HG03095 (cell line): Measurements from ENCODE around the gene SSBP3.
A peak's percentile ranks its signal among the peaks of the same experiment; 100 is the strongest.
"Not testable (repeated sequence)": the region's sequence is repeated elsewhere in the genome, so short reads cannot be mapped to it uniquely, and the experiment has no call there.

ENCODE experiments used
- ATAC-seq: cut with Tn5 transposase; IDR thresholded peaks from one replicate; pipeline ENCODE4 v1.9.1; 2021; ENCODE audit warnings: moderate library complexity; ENCODE audit not compliant: unreplicated experiment

The SSBP3 gene

DNA sequence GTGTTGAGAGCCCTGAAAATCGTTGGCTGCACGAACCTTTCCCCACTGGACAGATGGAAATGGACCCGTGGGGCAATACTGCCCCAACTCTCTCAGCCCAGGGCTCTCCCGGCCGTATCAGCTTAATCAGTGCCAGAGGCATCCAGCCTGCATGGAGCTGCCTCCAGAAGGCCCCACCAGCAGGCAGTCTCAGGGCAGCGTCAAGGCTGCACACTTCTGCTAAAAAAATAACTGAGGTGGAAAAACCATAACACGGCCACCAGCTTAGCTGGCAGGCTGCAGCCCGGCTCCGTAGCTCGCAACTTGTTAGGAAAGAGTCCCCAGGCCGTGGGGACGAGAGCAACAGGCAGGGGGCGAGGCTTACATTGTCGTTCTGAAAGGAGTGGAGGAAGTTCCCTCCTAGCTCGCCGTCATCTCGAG lies 178.3 kb downstream of the SSBP3 start:
- ATAC-seq = no peak

DNA sequence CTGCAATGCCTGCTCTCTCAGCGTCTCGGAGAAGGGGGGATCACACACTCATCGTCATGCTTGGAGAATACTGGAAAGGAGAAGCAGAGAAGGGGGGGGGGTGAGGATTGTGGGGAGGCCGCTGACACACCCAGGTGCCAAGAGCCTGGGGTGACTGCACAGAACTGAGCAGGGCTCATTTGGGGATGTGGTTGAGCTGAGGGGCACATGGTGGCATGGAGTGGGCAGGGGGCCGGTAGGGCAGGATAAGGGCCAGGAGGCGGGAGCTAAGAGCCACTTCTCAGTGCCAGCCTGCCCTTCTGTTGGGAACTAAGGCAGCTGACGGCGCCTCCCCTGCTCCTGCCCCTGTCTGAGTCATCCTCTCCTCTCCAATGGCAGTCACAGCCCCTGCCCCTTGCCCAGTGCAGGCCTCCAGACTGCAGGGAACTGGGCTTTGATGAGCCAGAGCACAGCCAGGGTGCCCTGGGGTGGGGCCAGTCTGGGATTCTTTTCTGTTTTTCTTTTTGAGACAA lies 179.0 kb downstream of the SSBP3 start:
- no peak for ATAC-seq

DNA sequence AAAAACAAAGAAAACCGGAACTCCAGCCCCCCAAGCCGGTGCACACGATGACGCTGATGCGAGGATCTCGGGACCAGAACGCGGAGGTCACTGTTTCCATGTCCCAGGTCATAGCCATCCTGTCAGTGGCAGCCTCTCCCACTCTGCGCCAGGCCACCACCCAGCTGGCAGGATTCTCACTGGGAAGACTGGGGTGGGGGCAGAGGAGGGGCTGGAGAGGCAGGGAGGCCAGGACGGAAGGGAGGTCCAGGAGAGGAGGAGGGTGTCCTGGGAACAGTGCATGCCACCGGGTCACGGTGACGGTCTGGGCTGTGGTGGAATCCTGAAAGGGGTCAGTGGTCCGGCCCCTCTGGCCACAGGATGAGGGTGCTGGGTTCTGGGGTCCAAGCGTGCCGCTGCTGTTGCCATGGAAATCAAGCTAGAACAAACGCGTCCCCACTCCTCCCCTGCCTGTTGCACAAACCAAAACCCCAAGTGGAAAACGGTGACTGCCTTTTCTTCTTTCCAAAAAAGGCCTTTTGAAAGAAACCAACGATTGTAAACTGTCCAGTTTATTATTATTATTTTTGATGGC lies 180.1 kb downstream of the SSBP3 start:
- no peak for ATAC-seq

DNA sequence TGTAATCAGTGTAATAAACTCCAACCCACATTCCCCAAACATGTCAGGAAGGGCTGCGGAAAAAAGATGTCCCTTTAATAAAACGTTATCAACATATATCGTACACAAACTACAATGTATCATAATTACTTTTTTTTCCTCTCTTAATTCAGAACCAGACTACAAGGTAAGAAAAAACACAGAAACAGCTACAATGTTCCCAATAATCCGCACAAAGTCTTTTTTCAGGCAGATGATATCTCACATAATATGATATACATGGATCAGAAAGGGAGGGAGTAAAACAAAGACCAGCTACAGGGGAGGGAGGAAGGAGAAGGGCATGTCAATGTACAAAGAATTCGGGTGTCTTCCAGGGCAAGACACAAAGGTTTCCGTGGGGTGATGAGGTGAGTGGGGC lies 180.8 kb downstream of the SSBP3 start:
- ATAC-seq = no peak

DNA sequence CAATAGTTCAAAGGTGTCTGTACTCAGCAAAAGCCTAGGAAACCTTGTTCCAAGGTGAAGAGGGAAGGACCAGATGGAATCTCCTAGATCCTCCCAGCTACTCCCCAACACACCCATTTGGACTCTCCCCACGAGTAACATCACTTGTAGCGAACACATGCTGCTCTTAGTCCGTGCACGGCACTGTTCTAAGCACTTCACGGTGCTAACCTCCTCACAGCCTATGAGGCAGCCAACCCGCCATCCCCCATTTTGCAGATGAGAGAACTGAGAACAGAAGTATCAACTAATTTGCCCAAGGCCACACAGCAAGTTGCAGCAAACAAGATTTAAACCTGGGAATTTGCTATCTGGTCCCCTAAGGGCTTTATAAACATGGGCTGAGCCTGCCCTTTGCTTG lies 182.0 kb downstream of the SSBP3 start:
- no peak for ATAC-seq

DNA sequence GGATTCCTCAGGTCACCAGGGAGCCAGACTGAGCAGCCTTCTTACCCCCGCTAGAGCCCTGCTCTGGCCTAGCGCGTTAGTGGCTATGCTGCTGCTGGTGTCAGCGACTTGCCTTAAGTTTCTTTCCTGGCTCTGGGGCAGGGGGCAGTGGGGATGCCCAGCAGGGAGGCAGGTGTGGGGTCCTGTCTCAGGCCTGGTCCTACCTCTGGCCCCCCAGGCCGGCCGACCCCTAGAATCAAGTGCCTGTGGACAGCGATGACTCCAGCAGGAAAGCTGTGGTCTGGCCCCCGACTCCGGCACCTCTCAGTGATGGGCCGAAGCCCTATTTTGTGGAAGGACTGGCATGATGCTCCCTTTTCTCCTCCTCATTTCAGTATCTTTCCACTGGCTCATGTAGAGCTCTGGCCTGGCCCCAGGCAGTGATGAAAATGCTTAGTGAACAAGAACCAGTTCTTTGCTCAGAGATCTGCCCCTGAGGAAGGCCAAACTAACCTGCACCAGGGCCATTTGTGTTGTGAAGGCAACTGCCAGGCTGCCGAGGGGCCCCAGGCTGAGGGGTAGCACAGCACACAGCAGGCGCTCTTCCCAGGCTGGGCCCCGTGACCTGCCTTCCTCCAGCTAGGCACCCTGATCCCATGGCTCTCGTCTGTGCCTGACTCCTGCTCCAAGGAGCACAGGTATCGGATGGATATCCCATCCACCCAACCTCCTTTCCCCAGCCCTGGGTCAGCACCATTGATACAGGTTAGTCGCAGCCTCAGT lies 182.6 kb downstream of the SSBP3 start:
- no peak for ATAC-seq

DNA sequence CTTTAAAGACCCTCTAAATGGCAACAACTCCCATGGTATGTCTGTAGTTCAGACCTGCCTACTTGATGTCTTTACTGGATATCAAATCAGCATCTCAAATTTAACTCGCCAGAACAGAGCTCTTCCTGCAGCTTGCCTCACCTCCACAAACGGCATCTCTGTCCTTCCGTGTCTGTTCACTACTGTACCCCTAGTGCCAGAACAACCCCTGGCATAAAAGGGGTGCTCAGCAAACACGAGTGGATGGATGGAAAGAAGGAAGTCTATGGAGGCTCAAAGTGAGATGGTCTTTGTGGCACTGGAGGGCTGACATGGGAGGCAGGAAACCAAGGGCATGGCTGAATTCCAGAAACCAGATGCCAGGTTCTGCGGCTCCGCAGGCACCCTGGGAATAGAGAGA lies 183.5 kb downstream of the SSBP3 start:
- ATAC-seq = no peak

DNA sequence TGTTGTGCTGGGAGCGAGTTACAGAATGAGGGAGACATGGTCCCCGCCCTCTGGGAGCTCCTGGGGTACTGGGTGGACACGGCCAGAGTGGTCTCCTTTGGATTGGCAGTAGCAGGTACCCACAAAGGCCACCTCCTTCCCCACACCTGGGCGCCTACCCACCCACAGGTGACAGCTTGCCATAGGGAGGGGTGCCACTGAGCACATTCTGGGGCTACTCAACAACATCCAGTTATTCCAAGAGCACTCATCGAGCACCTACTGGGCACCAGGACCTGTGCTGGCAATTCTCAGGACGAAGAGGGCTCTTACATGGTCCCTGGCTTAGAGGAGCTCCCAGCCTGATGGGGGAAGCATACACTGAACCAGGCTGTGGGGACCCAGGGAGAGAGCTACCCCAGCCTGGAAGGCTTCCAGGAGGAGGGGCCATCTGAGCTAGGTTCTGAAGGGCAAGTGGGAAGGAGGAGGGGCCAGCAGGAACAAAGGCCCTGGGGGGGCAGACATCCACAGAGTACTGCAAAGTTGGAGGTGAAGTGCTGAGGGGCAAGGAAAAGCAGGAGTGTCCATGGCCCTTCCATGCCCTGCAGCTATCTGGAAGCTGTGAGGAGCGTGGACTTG lies 184.2 kb downstream of the SSBP3 start:
- no peak for ATAC-seq

DNA sequence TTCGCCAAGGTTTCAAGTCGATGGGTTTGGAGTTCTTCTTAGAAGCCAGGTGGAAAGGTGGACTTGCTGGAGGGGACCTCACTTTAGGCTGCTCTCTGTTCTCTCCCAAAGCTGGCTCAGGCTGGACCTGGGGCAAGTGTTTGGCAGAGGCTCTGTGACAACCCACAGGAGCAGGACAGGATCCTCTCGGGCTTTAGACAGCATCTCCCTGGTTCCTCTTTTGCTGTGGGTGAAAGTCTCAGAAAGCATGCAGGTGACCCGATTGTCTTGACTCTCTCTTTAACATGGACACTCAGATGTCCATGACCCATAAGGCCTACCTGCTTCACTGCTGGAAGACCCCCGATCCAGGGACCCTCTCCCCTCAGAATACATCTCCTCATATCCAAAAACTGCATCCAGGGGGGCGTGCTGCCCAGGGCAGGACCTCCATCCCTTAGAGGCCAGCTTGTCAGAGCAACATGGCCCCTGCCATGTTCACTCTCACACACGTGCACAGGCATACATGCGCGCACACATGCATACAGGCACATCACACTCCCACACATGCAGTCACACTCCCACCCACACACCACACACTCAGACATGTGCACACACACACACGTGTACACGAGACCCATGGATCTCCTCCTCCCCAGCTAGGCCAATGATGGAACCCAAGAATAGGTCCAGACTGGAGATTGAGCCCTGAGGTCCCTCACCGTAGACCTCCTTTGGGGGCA lies 184.9 kb downstream of the SSBP3 start:
- ATAC-seq = no peak

DNA sequence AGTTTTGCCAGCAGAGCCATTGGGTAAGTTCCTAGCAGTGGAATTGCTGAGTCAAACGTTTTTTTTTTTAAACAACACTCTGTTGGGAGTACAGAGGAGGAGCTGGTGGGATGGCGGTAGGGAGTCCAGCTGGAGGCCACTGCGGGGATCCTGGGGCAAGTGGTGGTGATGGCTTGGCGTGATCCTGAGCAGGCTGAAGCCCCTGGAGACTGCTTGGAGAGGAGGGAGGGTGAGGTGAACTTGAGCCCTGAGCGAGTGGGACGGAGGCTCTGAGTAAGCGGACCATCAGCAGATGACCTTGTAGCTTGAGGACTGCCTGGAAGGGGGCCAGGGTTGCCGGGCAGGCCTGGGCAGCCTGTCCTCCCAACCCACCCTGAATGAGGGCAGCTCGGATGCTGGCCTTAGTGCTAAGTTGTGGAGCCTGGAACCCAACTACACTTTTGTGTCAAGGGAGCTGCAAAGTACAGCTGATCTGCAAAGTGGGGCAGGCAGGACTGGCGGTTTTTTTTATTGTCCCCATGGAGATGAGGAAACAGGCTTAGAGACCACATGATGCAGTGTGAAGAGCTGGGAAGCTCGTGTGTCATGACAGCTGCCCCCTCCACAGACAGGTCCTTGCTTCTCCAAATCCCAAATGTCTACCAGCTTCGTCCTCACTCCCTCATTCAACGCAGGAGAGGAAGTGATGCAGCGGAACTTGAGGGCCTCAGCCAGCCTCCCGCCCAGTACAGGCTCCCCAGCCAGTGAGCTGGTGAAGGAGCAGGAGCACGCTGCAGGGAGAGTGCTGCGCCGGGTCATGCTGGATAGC lies 186.0 kb downstream of the SSBP3 start:
- ATAC-seq = no peak

DNA sequence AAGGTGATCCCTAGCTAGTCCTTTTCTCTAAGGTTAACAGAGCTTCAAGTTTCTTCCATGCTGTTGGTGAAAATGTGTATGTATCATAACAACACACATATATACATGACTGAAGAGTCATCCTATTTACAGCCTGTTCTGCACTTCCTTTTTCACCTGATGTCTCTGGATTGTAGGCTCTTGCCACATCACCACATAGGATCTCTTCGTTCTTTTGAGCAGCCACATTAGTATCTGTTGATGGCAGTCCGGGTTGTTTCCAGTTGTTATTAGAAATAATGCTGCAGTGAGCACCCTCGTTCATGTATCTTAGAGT lies 186.5 kb downstream of the SSBP3 start:
- no peak for ATAC-seq

DNA sequence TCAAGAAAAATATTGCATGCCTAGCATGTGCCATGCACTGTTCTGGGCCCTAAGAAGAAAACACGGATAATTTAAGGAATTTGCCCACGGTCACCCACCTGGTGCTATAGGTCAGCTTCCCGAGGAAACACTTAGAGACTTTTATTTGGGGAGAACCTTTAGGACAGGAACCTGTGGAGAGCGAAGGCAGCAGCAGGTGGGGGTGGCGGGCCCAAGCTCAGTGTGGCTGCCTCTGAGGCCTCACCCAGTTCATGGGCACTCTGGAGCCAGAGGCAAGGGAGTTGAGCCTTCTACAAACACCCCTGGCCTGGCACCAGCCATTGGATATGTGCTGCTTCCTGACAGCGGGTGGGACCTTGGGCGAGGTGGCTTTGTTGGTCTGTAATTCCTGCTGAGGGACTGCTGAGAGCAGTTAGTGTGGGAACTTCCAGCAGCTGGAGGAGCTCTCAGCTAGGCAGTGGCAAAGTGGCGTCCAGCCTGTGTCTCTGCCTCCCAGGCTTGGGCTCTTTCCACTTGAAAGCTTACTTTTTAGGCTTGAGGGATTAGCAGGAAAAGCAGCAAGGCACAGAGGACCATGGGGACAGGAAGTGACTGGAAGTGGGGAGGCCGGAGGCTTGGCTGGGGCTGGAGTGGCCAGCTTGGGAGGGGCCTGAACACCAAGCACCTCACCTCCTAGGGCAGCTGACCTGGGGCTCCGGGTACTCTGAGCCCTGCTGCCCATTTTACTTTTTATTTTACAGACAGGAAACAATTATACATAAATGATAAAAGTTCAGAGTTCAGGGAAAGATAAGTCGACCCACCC lies 187.1 kb downstream of the SSBP3 start:
- no peak for ATAC-seq

DNA sequence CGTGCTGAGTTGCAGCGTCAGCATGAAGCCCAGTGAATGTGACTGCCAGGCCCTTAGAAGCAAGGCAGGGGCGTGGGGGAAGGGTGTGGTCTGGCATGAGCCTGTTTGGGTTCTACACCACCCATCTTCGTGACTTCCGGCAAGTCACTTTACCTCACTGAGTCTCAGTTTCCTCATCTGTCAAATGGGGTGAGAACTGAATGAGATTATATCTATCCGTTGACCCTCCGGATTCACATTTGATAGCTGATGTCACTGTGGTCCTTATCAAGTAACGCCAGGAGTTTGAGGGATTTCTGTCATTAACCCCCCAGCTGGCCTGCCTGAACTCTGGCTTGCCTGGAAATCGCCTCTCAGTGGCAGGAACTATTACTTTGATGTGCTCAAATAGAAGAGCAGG lies 190.7 kb downstream of the SSBP3 start:
- no peak for ATAC-seq

DNA sequence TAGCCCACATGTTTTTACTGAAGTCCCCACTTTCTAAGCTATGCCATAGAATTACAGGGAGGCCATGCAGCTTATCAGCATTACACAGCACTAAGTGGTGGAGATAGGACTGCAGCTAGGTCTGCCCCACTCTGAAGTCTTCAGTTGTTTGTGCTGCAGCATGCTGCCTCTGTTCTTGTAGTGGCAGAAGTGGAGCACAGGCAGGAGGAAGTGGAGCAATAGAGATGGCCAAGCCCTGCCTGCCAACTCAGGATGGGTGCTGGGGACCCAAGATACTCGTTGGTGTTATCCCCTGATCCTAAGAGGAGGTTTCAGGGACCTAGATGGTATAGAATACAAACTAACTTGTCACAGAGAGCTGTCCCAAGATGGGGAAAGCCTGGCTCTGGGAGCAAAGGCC lies 193.3 kb downstream of the SSBP3 start:
- ATAC-seq = no peak

DNA sequence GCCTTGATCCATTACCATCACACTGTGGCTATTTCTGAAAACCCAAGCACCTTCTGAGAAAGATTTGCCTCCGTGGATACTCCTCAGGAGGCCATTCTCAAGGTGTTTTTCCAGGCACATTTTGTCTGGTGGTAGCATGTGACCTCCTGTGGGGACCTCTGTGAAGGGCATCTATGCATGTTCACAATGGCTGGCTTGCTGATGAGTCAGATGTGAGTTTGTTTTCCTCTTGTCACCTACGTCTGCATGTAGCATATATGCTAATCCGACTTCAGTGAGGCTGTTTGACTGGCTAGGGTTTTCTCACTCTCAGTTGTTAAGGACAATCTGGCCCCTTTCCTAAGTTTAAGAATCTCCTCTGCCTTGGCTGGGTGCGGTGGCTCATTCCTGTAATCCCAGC lies 198.3 kb downstream of the SSBP3 start:
- not testable (repeated sequence) for ATAC-seq

DNA sequence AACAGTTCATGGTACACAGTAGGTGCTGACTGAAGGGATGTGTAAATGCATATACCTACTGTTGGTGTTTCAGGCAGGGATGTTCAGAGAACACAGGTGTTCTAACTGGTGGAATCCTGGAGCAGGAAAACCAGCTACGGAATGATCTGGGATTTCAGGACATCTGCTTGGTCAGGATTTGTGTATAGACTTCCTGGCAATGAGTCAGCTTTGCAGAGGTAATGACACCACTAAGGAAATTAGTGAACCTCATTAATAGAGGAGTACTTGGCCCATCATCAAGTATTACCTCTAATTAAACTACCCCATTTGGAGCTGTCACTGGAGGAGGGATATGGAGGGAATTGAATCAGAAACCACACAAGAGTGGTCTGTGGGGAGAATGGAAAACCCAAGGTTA lies 198.9 kb downstream of the SSBP3 start:
- ATAC-seq = no peak

DNA sequence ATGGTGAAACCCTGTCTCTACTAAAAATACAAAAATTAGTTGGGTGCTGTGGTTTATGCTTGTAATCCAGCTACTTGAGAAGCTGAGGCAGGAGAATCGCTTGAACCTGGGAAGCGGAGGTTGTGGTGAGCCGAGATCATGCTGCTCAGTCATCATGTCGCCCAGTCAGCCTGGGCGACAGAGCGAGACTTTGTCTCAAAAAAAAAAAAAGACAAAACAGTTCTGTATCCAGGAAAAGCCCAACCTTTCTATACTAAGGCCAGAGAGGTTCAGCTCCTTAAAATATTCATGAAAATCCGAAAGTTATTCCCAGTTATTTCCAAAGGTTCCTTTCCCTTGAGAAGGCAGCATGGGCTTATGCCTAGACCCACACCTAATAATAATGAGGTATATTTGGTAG lies 202.0 kb downstream of the SSBP3 start:
- no peak for ATAC-seq

DNA sequence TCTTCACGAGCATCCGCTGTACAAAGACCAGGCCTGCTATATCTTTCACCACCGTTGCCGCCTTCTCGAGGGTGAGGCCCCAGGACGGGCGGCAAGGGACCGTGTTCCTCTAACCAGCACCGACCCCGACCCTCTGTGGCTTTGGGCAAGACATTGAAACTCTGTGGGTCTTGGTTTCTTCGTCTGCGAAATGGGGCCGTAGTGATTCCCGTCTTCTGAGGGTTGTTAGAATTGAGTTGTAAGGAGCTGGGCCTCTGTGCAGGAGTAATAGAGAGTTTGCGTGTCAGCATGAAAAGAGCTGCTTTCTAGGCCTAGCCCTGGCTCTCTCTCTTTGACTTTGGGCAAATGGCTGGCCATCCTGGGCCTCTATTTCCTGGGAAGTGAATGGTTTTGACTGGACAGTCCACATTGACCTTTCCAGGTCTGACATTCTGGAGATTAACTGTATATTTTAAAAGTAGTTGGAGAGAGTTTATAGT lies 205.6 kb downstream of the SSBP3 start:
- no peak for ATAC-seq

DNA sequence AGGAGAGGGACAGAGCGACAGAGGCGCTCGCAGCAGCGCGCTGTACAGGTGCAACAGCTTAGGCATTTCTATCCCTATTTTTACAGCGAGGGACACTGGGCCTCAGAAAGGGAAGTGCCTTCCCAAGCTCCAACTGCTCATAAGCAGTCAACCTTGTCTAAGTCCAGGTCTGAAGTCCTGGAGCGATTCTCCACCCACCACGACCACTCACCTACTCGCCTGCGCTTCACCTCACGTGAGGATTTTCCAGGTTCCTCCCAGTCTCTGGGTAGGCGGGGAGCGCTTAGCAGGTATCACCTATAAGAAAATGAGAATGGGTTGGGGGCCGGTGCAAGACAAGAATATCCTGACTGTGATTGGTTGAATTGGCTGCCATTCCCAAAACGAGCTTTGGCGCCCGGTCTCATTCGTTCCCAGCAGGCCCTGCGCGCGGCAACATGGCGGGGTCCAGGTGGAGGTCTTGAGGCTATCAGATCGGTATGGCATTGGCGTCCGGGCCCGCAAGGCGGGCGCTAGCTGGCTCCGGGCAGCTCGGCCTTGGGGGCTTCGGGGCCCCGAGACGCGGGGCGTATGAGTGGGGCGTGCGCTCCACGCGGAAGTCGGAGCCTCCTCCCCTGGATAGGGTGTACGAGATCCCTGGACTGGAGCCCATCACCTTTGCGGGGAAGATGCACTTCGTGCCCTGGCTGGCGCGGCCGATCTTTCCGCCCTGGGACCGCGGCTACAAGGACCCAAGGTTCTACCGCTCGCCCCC lies 206.3 kb downstream of the SSBP3 start, which contains the start of the genes CYB5RL and MRPL37:
TSS of gene CYB5RL (minus strand) at position 266 of the 754 bp plus-strand sequence. CDS start 4,414 bp downstream, outside the sequence.
TSS of gene MRPL37 (plus strand) at position 403 of the 754 bp plus-strand sequence. CDS start at position 480, 77 bp downstream.
- ATAC-seq = peak; percentile 93
